Suprapubic skin (tissue), 4 donors: Measurements from ENCODE around the gene GRK2. TPM values are rescaled to one million over a fixed set of nuclear protein-coding genes. Genes with fewer than 3 reads are reported as not detected.

ENCODE experiments used
- DNase-seq, 2 donors: peaks; one replicate each; pipeline ENCODE4 v3.0.0-alpha.2; 2019; ENCODE audit warnings: low spot score in 2 of 2
- H3K27ac ChIP-seq: fragments of 200-600 bp; sonication (generic); one replicate; pipeline ENCODE4 v1.5.1; 2019
- H3K27me3 ChIP-seq: fragments of 200-600 bp; sonication (generic); one replicate; pipeline ENCODE4 v1.5.1; 2019
- H3K36me3 ChIP-seq: fragments of 200-600 bp; sonication (generic); one replicate; pipeline ENCODE4 v1.5.1; 2019
- H3K4me1 ChIP-seq: fragments of 200-600 bp; sonication (generic); one replicate; pipeline ENCODE4 v1.5.1; 2019
- H3K4me3 ChIP-seq: fragments of 200-600 bp; sonication (generic); one replicate; pipeline ENCODE4 v1.5.1; 2019; ENCODE audit warnings: mild to moderate bottlenecking
- H3K9me3 ChIP-seq: fragments of 200-600 bp; sonication (generic); one replicate; pipeline ENCODE4 v1.5.1; 2019
- CTCF ChIP-seq, 2 donors: fragments of 200-600 bp in 1 of 2; fragments of 450-650 bp in 1 of 2; sonication (generic) in 1 of 2; IDR thresholded peaks; one replicate each; pipeline ENCODE4 v1.5.1; 2016 to 2019; ENCODE audit warnings: antibody characterized with exemption in 2 of 2, mild to moderate bottlenecking in 1 of 2, moderate library complexity in 1 of 2
- EP300 ChIP-seq: sonication (generic); formaldehyde crosslinking; IDR thresholded peaks from one replicate; pipeline ENCODE4 v1.6.1; 2017; ENCODE audit warnings: antibody characterized with exemption
- POLR2A ChIP-seq, 2 donors: fragments of 450-650 bp; IDR thresholded peaks; one replicate each; pipeline ENCODE4 v1.6.1; 2017; ENCODE audit warnings: antibody characterized with exemption in 2 of 2, mild to moderate bottlenecking in 2 of 2, moderate library complexity in 2 of 2
- POLR2AphosphoS5 ChIP-seq, 3 donors: sonication (generic); formaldehyde crosslinking; IDR thresholded peaks; one replicate each; pipeline ENCODE4 v1.6.1; 2017; ENCODE audit warnings: antibody characterized with exemption in 3 of 3
- WGBS: methylation state at CpG from one replicate; pipeline ENCODE4 v1.1.5; 2018; 5-methylcytosine and 5-hydroxymethylcytosine counted together
- total RNA-seq, 4 donors: library from RNA; depleted of rRNA; stranded (reverse); fragments of >200 nt; gene quantifications; one replicate each; pipeline ENCODE4 v1.1.0, GENCODE V29; 2016

GRK2 gene
- total RNA-seq, 4 donors from 2014 or later, result 84.3 to 157 (median 105) TPM

- Histone ChIP-seq H3K4me3 (no peak overlapping the region), H3K27ac (peak overlapping the region; percentile 63), H3K36me3 (no peaks in the 10 kb centered on the region), H3K27me3 (no peaks in the 10 kb centered on the region), H3K4me1 (peaks cover 100% of the 10 kb centered on the region), H3K9me3 (no peaks in the 10 kb centered on the region)
- 69% methylated on average over 14 of the region's 23 CpGs for WGBS
- TF ChIP-seq CTCF (IDR thresholded peaks at IDR 0.05) (no peak), POLR2AphosphoS5 (IDR thresholded peaks at IDR 0.05) (no peak), EP300 (no peak), POLR2A (IDR thresholded peaks at IDR 0.05) (no peak)
- DNase-seq, result peak in 1 of 2 donors; percentile 67
Measured at GRCh38 chr11:67272327-67273259, 6.3 kb downstream of the GRK2 start.

- Histone ChIP-seq H3K4me1 (peaks cover 100% of the 10 kb centered on the region), H3K4me3 (no peak overlapping the region), H3K27me3 (no peaks in the 10 kb centered on the region), H3K36me3 (no peaks in the 10 kb centered on the region), H3K9me3 (no peaks in the 10 kb centered on the region), H3K27ac (peak overlapping the region; percentile 21)
- no peak for TF ChIP-seq CTCF (IDR thresholded peaks at IDR 0.05)
- no peak for TF ChIP-seq POLR2AphosphoS5 (IDR thresholded peaks at IDR 0.05)
- TF ChIP-seq EP300, result no peak
- TF ChIP-seq POLR2A (IDR thresholded peaks at IDR 0.05), result no peak
- WGBS, result 33% methylated on average over 12 of the region's 14 CpGs
- DNase-seq, result peak in 1 of 2 donors; percentile 65
Measured at GRCh38 chr11:67273260-67273990, 7.2 kb downstream of the GRK2 start.

GRCh38 chr11:67274768-67275605 is 8.7 kb downstream of the GRK2 start:
- DNase-seq, result peak in 1 of 2 donors; percentile 66
- no peaks in the 10 kb centered on the region for H3K27me3 ChIP-seq
- H3K4me1 ChIP-seq, result peaks cover 94% of the 10 kb centered on the region
- H3K4me3 ChIP-seq, result no peak overlapping the region
- peaks cover 13% of the 10 kb centered on the region for H3K36me3 ChIP-seq
- peak overlapping the region; percentile 91 for H3K27ac ChIP-seq
- no peaks in the 10 kb centered on the region for H3K9me3 ChIP-seq
- TF ChIP-seq POLR2A (IDR thresholded peaks at IDR 0.05), result no peak
- no peak for TF ChIP-seq CTCF (IDR thresholded peaks at IDR 0.05)
- no peak for TF ChIP-seq EP300
- no peak for TF ChIP-seq POLR2AphosphoS5 (IDR thresholded peaks at IDR 0.05)
- 65% methylated on average over 22 of the region's 35 CpGs for WGBS

GRCh38 chr11:67275606-67276409 is 9.5 kb downstream of the GRK2 start:
- Histone ChIP-seq H3K4me3 (no peak overlapping the region), H3K9me3 (no peaks in the 10 kb centered on the region), H3K36me3 (peaks cover 21% of the 10 kb centered on the region), H3K27me3 (no peaks in the 10 kb centered on the region), H3K27ac (peak overlapping the region; percentile 91), H3K4me1 (peaks cover 85% of the 10 kb centered on the region)
- DNase-seq, result peak in 1 of 2 donors; percentile 57
- TF ChIP-seq CTCF (IDR thresholded peaks at IDR 0.05), result no peak
- TF ChIP-seq EP300, result no peak
- no peak for TF ChIP-seq POLR2AphosphoS5 (IDR thresholded peaks at IDR 0.05)
- TF ChIP-seq POLR2A (IDR thresholded peaks at IDR 0.05), result no peak
- WGBS, result 83% methylated on average over 11 of the region's 17 CpGs
